Omental fat pad (tissue), 4 donors: ENCODE data around the gene BAZ2B. TPM values are rescaled to one million over a fixed set of nuclear protein-coding genes. Genes with fewer than 3 reads are reported as not detected.

Source experiments
- ATAC-seq: fragments of 150-250 bp; one replicate; pipeline ENCODE4 v1.9.1; 2016; ENCODE audit warnings: mild to moderate bottlenecking, moderate library complexity; ENCODE audit not compliant: low FRiP score
- DNase-seq: peaks from one replicate; pipeline ENCODE4 v3.0.0-alpha.2; 2019; ENCODE audit warnings: low spot score
- total RNA-seq, 4 donors: library from RNA; depleted of rRNA; stranded (reverse); fragments of >200 nt; gene quantifications; one replicate each; pipeline ENCODE4 v1.1.0, GENCODE V29; 2016
- TF ChIP-seq, protein P1 (sequence below), 3 donors: fragments of 450-650 bp; IDR thresholded peaks; one replicate each; pipeline ENCODE4 v1.5.1; 2016 to 2017; ENCODE audit warnings: antibody characterized with exemption in 3 of 3, mild to moderate bottlenecking in 3 of 3, moderate library complexity in 2 of 3

Gene BAZ2B
- total RNA-seq, 4 donors from 2014 or later, result 47.3 to 147 (median 88.9) TPM

DNA sequence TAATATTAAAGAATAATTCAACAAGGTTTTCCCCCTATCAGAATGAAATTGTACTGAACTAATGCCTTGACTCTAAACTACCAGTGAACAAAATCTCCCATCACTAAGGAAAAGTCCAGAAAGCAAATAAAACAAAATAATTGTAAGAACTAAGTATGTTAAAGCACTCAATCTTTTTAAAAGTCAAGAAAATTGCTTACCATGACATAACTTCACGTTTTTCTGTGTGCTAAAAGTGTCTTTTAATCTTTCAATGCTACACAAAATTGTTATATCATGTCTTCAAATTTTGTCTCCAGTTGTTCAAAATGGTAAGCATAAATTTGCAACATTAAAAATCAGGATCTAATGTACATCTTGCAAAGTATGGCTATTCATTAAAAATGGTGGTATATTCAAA, 156.1 kb downstream of the BAZ2B start:
- DNase-seq (no peak), ATAC-seq (no peak)
- TF ChIP-seq, protein P1, sequence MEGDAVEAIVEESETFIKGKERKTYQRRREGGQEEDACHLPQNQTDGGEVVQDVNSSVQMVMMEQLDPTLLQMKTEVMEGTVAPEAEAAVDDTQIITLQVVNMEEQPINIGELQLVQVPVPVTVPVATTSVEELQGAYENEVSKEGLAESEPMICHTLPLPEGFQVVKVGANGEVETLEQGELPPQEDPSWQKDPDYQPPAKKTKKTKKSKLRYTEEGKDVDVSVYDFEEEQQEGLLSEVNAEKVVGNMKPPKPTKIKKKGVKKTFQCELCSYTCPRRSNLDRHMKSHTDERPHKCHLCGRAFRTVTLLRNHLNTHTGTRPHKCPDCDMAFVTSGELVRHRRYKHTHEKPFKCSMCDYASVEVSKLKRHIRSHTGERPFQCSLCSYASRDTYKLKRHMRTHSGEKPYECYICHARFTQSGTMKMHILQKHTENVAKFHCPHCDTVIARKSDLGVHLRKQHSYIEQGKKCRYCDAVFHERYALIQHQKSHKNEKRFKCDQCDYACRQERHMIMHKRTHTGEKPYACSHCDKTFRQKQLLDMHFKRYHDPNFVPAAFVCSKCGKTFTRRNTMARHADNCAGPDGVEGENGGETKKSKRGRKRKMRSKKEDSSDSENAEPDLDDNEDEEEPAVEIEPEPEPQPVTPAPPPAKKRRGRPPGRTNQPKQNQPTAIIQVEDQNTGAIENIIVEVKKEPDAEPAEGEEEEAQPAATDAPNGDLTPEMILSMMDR (IDR thresholded peaks at IDR 0.05), result no peak

DNA sequence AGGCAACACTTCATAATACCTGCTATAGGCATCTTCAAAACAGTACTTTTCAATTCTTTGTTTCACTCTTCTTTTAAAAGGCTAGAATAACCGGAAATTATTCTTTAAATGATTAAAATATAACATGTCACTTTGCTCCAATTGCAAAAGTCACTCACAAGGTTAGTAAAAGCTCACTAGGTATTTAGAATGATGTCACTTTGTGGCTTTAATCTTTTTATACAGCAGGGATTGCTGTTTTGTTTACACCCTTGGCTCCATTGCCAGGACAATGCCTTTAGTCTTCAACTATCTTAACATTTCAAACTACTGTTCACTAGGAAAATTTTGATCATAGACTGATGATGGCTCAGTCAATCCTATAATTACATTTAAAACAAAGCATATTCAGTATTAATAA, 157.1 kb downstream of the BAZ2B start:
- TF ChIP-seq, protein P1 (IDR thresholded peaks at IDR 0.05), result no peak
- ATAC-seq (no peak), DNase-seq (no peak)

DNA sequence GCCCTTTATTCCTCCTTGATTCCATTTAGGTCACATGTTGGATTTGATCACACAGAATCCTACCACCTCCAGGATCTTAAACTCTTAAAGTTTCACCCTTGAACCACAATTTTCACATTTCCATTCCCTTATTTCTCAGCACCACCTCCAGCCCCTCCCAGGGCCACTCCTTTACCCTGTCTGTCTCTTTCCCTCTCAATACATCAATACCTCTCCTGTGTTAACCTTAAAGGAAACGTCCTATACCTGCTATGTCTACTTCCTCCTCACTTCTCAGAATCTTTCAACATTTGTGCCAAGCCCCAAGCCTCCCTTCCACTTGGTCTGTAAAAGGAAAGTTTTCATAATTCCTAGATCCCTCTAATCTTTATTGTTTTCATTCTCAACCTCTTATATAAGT, 158.8 kb downstream of the BAZ2B start:
- ATAC-seq, result no peak
- DNase-seq, result no peak
- TF ChIP-seq, protein P1 (IDR thresholded peaks at IDR 0.05), result no peak

DNA sequence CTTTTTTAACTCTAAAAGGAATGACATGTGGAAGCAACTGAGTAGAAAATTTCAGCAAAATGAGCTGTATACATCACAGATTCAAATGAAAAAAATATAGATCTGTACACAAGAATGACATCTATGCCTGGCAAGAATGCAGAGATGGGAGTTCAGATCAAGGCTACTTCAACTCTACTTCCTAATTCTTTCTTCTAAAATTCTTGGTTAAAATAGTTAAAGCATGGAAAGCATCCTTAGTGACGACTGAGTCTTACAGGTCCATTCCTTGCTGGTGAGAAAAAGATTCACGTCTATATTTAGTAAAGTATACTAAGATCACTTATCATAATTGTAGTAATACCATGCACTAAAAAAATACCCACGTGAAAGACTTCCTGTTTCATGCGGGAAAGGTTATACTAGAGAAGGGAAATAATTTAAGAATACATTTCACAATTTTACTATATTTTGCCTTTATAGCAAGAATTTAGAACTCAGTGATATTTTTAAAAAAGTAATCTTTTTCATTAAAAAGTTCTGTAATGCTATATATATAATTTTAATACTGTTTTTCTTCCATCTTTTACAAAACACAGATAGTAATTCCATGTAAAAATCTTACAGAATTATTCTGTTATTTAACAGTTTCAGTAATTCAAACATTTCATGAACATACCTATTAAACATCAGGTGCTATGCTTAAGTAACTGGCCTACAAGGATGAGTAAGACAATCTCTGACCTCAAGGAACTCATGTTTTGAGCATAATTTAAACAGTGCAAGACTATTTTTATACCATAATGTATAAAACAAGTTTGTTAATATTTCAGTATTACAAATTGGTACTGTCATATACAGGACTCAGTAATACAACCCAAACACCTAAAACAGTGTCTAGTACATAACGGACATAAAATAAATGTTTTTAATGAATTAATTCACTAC, 159.6 kb downstream of the BAZ2B start:
- no peak for ATAC-seq
- TF ChIP-seq, protein P1 (IDR thresholded peaks at IDR 0.05), result no peak
- no peak for DNase-seq

DNA sequence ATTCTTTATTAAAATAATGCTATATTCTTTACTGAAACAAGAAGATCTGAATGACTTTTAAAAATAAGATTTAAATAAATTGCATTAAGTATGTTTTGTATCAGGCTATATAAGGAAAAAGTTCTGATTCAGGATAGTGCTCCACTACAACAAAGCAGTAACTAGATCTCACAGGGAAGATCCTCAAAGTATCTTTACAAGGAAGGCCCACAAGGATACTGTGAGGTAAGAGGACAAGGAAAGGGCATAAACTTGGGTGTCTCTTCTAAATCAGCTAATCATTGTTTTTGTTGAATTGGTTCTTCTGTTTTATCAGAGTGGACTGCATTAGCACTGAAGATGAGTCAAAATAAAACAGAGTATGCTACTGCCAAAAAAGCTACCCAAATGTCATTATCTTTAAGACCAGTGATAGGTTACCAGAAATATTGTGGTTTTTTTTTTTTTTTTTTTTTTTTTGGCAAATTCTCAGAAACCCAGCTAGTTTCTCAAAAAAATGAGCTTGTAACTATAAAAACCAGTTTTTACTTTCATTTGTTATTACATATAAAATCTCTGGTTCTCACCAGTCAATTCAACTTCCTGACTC, 160.9 kb downstream of the BAZ2B start:
- ATAC-seq, result no peak
- TF ChIP-seq, protein P1 (IDR thresholded peaks at IDR 0.05), result no peak
- no peak for DNase-seq

DNA sequence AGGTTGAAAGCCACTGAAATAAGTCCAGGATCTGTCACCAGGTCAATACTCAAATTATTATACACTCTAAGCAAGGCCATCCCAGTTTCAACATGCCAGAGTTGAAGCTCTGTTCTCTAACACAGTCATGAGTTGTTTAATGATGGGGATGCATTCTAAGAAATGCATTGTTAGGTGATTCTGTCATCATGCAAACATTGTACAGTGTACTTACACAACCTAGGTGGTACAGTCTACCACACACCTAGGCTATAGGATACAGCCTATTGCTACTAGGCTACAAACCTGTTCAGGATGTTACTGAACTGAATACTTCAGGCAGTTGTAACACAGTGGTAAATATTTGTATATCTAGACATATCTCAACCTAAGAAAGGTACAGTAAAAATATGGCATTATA, 162.2 kb downstream of the BAZ2B start:
- TF ChIP-seq, protein P1 (IDR thresholded peaks at IDR 0.05), result no peak
- DNase-seq (no peak), ATAC-seq (no peak)
